HCT116 (cell line): ENCODE results near the gene ZNF12.

Source experiments
- CTCF ChIP-seq, 3 experiments: fragments of 200-600 bp in 1 of 3; sonication (generic) in 1 of 3; IDR thresholded peaks in 2 of 3; conservative IDR thresholded peaks in 1 of 3; 2 replicates each; pipeline ENCODE4 v1.5.1; 2012 to 2017; ENCODE audit warnings: low read depth in 2 of 3, low read length in 2 of 3, antibody characterized with exemption in 1 of 3, borderline replicate concordance in 1 of 3, control low read depth in 1 of 3, mild to moderate bottlenecking in 1 of 3, mixed read lengths in 1 of 3, mixed run types in 1 of 3, moderate library complexity in 1 of 3; ENCODE audit not compliant: insufficient read depth in 1 of 3
- EZH2phosphoT487 ChIP-seq: fragments of 200-600 bp; IDR thresholded peaks from 2 replicates; pipeline ENCODE4 v1.6.1; 2018; ENCODE audit warnings: antibody characterized with exemption, borderline replicate concordance
- POLR2A ChIP-seq: IDR thresholded peaks from 2 replicates; pipeline ENCODE4 v1.7.0; 2011; ENCODE audit warnings: borderline replicate concordance; ENCODE audit not compliant: insufficient read depth, insufficient read length; ENCODE audit errors: extremely low read depth
- POLR2AphosphoS5 ChIP-seq: IDR thresholded peaks from 2 replicates; pipeline ENCODE4 v1.6.1; 2011; ENCODE audit warnings: mild to moderate bottlenecking, low read depth, low read length, moderate library complexity
- ZNF274 ChIP-seq: fragments of 200-500 bp; sonication (Bioruptor generic); IDR thresholded peaks from 2 replicates; pipeline ENCODE4 v1.6.1; 2014; ENCODE audit warnings: mild to moderate bottlenecking, low read depth, low read length, inconsistent platforms

GRCh38 chr7:6706666-6707407 is at the start of gene ZNF12:
- no peak for TF ChIP-seq CTCF (IDR thresholded peaks at IDR 0.05 in 2 of 3, conservative IDR thresholded peaks at IDR 0.05 in 1 of 3; ENCODE audit: borderline replicate concordance in 1 of 3, insufficient read depth in 1 of 3, low read depth in 2 of 3, low read length in 2 of 3)
- peak; percentile 88 for TF ChIP-seq POLR2AphosphoS5
- TF ChIP-seq ZNF274: no peak
- TF ChIP-seq EZH2phosphoT487: no peak
- TF ChIP-seq POLR2A: peak; percentile 62
